Ectodermal cell (in vitro differentiated cells): ENCODE data around the gene ABTB2.

Experiments used
- H3K27ac ChIP-seq: 2 replicates; pipeline ENCODE4 v1.7.0; 2013; ENCODE audit warnings: mild to moderate bottlenecking, low read depth, low read length; ENCODE audit not compliant: insufficient read depth, poor library complexity, severe bottlenecking
- H3K27me3 ChIP-seq: 2 replicates; pipeline ENCODE4 v1.7.0; 2013; ENCODE audit warnings: mild to moderate bottlenecking, low read length; ENCODE audit not compliant: insufficient read depth, control insufficient read depth, poor library complexity, severe bottlenecking
- H3K36me3 ChIP-seq: one replicate; pipeline ENCODE4 v1.7.0; 2013; ENCODE audit warnings: low read length; ENCODE audit not compliant: control insufficient read depth, insufficient read depth
- H3K4me1 ChIP-seq: one replicate; pipeline ENCODE4 v1.7.0; 2013; ENCODE audit warnings: low read length; ENCODE audit not compliant: control insufficient read depth, insufficient read depth
- H3K4me3 ChIP-seq: 2 replicates; pipeline ENCODE4 v1.7.0; 2013; ENCODE audit warnings: low read depth, low read length, control low read depth; ENCODE audit not compliant: insufficient read depth
- H3K9me3 ChIP-seq: 2 replicates; pipeline ENCODE4 v1.7.0; 2013; ENCODE audit warnings: mild to moderate bottlenecking, low read length, moderate library complexity; ENCODE audit not compliant: control insufficient read depth
- WGBS, 2 experiments: methylation state at CpG; one replicate each; pipeline ENCODE4 v1.1.7; 2013; ENCODE audit warnings: missing lambda C conversion rate in 2 of 2; 5-methylcytosine and 5-hydroxymethylcytosine counted together

Gene ABTB2

GRCh38 chr11:34178209-34178821, 179.5 kb downstream of the ABTB2 start:
- Histone ChIP-seq H3K27me3 (peaks cover 12% of the 10 kb centered on the region), H3K4me1 (no peaks in the 10 kb centered on the region), H3K9me3 (no peaks in the 10 kb centered on the region), H3K27ac (no peak overlapping the region), H3K36me3 (no peaks in the 10 kb centered on the region), H3K4me3 (no peak overlapping the region)
- 93 to 94% methylated on average over 10 of the region's 10 CpGs for WGBS, 2 experiments

GRCh38 chr11:34176751-34177209, 181.0 kb downstream of the ABTB2 start:
- H3K27ac ChIP-seq = no peak overlapping the region
- no peaks in the 10 kb centered on the region for H3K4me1 ChIP-seq
- no peaks in the 10 kb centered on the region for H3K9me3 ChIP-seq
- H3K27me3 ChIP-seq = peaks cover 12% of the 10 kb centered on the region
- no peaks in the 10 kb centered on the region for H3K36me3 ChIP-seq
- no peak overlapping the region for H3K4me3 ChIP-seq
- WGBS, 2 experiments = 56 to 58% methylated on average over 2 of the region's 2 CpGs

GRCh38 chr11:34175284-34176019, 182.4 kb downstream of the ABTB2 start:
- H3K27ac ChIP-seq = no peak overlapping the region
- H3K36me3 ChIP-seq = no peaks in the 10 kb centered on the region
- H3K9me3 ChIP-seq = no peaks in the 10 kb centered on the region
- peaks cover 12% of the 10 kb centered on the region for H3K27me3 ChIP-seq
- 95% methylated on average over 7 of the region's 7 CpGs for WGBS, 2 experiments
- H3K4me3 ChIP-seq = no peak overlapping the region
- no peaks in the 10 kb centered on the region for H3K4me1 ChIP-seq

- Histone ChIP-seq H3K9me3 (no peaks in the 10 kb centered on the region), H3K27ac (no peak overlapping the region), H3K36me3 (no peaks in the 10 kb centered on the region), H3K4me3 (no peak overlapping the region), H3K27me3 (peaks cover 12% of the 10 kb centered on the region), H3K4me1 (no peaks in the 10 kb centered on the region)
- WGBS, 2 experiments = 13 to 14% methylated on average over 33 of the region's 33 CpGs
Observed at GRCh38 chr11:34174412-34175041, 183.3 kb downstream of the ABTB2 start.

GRCh38 chr11:34173050-34173449, 184.8 kb downstream of the ABTB2 start:
- Histone ChIP-seq H3K9me3 (no peaks in the 10 kb centered on the region), H3K4me3 (no peak overlapping the region), H3K4me1 (no peaks in the 10 kb centered on the region), H3K36me3 (no peaks in the 10 kb centered on the region), H3K27ac (no peak overlapping the region), H3K27me3 (peaks cover 12% of the 10 kb centered on the region)
- 95 to 97% methylated on average over 16 of the region's 16 CpGs for WGBS, 2 experiments

- no peak overlapping the region for H3K27ac ChIP-seq
- H3K36me3 ChIP-seq = no peaks in the 10 kb centered on the region
- H3K4me1 ChIP-seq = no peaks in the 10 kb centered on the region
- H3K27me3 ChIP-seq = peaks cover 1% of the 10 kb centered on the region
- 80 to 81% methylated on average over 8 of the region's 8 CpGs for WGBS, 2 experiments
- H3K4me3 ChIP-seq = no peak overlapping the region
- no peaks in the 10 kb centered on the region for H3K9me3 ChIP-seq
Observed at GRCh38 chr11:34169686-34170085, 188.1 kb downstream of the ABTB2 start.

GRCh38 chr11:34168642-34169420, 189.0 kb downstream of the ABTB2 start:
- Histone ChIP-seq H3K4me1 (no peaks in the 10 kb centered on the region), H3K36me3 (no peaks in the 10 kb centered on the region), H3K9me3 (no peaks in the 10 kb centered on the region), H3K4me3 (no peak overlapping the region), H3K27ac (no peak overlapping the region), H3K27me3 (no peaks in the 10 kb centered on the region)
- 88 to 89% methylated on average over 18 of the region's 18 CpGs for WGBS, 2 experiments

GRCh38 chr11:34167961-34168360, 189.8 kb downstream of the ABTB2 start:
- Histone ChIP-seq H3K27me3 (no peaks in the 10 kb centered on the region), H3K27ac (no peak overlapping the region), H3K4me3 (no peak overlapping the region), H3K36me3 (no peaks in the 10 kb centered on the region), H3K4me1 (no peaks in the 10 kb centered on the region), H3K9me3 (no peaks in the 10 kb centered on the region)
- WGBS, 2 experiments = 97% methylated on average over 9 of the region's 9 CpGs

- H3K4me1 ChIP-seq = no peaks in the 10 kb centered on the region
- H3K27ac ChIP-seq = no peak overlapping the region
- no peak overlapping the region for H3K4me3 ChIP-seq
- no peaks in the 10 kb centered on the region for H3K9me3 ChIP-seq
- no peaks in the 10 kb centered on the region for H3K27me3 ChIP-seq
- WGBS, 2 experiments = 95 to 96% methylated on average over 16 of the region's 16 CpGs
- no peaks in the 10 kb centered on the region for H3K36me3 ChIP-seq
Observed at GRCh38 chr11:34166806-34167740, 190.7 kb downstream of the ABTB2 start.
